ENCODE results near the gene GLDN.

DNA sequence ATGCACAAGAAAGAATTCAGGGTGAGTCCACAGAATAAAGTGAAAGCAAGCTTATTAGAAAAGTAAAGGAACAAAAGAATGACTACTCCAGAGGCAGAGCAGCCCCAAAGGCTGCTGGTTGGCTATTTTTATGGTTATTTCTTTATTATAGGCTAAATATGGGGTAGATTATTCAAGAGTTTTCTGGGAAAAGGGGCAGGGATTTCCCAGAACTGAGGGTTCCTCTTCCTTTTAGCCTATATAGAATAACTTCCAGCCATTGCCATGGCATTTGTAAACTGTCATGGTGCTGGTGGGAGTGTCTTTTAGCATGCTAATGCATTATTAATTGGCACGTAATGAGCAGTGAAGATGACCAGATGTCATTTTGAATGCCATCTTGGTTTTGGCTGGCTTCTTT, 13.6 kb downstream of the GLDN start:
- TF ChIP-seq POLR2A (IDR thresholded peaks at IDR 0.05), result no peak
- TF ChIP-seq, protein P1, sequence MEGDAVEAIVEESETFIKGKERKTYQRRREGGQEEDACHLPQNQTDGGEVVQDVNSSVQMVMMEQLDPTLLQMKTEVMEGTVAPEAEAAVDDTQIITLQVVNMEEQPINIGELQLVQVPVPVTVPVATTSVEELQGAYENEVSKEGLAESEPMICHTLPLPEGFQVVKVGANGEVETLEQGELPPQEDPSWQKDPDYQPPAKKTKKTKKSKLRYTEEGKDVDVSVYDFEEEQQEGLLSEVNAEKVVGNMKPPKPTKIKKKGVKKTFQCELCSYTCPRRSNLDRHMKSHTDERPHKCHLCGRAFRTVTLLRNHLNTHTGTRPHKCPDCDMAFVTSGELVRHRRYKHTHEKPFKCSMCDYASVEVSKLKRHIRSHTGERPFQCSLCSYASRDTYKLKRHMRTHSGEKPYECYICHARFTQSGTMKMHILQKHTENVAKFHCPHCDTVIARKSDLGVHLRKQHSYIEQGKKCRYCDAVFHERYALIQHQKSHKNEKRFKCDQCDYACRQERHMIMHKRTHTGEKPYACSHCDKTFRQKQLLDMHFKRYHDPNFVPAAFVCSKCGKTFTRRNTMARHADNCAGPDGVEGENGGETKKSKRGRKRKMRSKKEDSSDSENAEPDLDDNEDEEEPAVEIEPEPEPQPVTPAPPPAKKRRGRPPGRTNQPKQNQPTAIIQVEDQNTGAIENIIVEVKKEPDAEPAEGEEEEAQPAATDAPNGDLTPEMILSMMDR (IDR thresholded peaks at IDR 0.05), result no peak

All from vagina (tissue), 2 donors.